Upper lobe of right lung (tissue), 1 donor: ENCODE data around the gene SRGAP3. TPM values are rescaled to one million over a fixed set of nuclear protein-coding genes. Genes with fewer than 3 reads are reported as not detected.
A peak's percentile ranks its signal among the peaks of the same experiment; 100 is the strongest.

Experiments
- ATAC-seq: fragments of 200-7000 bp; cut with Tn5 transposase; one replicate; pipeline ENCODE4 v1.9.1; 2020; ENCODE audit warnings: mild to moderate bottlenecking, moderate library complexity
- DNase-seq: peaks from one replicate; pipeline ENCODE4 v3.0.0-alpha.2; 2020
- H3K27ac ChIP-seq: fragments of 200-600 bp; one replicate; pipeline ENCODE4 v1.8.0; 2022
- H3K27me3 ChIP-seq: fragments of 200-600 bp; one replicate; pipeline ENCODE4 v1.8.0; 2022; ENCODE audit warnings: mild to moderate bottlenecking
- H3K36me3 ChIP-seq: fragments of 200-600 bp; one replicate; pipeline ENCODE4 v1.8.0; 2022
- H3K4me1 ChIP-seq: fragments of 200-600 bp; one replicate; pipeline ENCODE4 v1.8.0; 2022
- H3K4me3 ChIP-seq: fragments of 200-600 bp; one replicate; pipeline ENCODE4 v1.8.0; 2022; ENCODE audit warnings: mild to moderate bottlenecking
- H3K9me3 ChIP-seq: fragments of 200-600 bp; one replicate; pipeline ENCODE4 v1.8.0; 2022
- CTCF ChIP-seq: fragments of 200-600 bp; IDR thresholded peaks from one replicate; pipeline ENCODE4 v1.8.0; 2022; ENCODE audit warnings: antibody characterized with exemption
- intact Hi-C: fragments of 100-400 bp; cut with DNase I; formaldehyde crosslinking; loops from one replicate; pipeline ENCODE4 v1.11.0; 2022
- total RNA-seq: library from RNA; stranded (reverse); fragmentation: NEBNext Ultra II Directional; extraction: Animal tissue kit (Norgen Biotek cat#: 25700); gene quantifications from one replicate; pipeline ENCODE4 v1.2.1, GENCODE V29; 2021
- donor health status: DM: no; HTN: yes; CAD: no; lungs with severe emphysema.

The SRGAP3 gene
- total RNA-seq, 1 donor from 2014 or later: 3.2 TPM

- intact Hi-C loops: no loop called here
- H3K27me3 ChIP-seq: no peaks in the 10 kb centered on the region
- H3K27ac ChIP-seq: no peak overlapping the region
- DNase-seq (no peak), ATAC-seq (no peak)
- no peak for TF ChIP-seq CTCF
- peaks cover 9% of the 10 kb centered on the region for H3K4me1 ChIP-seq
- H3K9me3 ChIP-seq: no peaks in the 10 kb centered on the region
- H3K4me3 ChIP-seq: no peak overlapping the region
- H3K36me3 ChIP-seq: no peaks in the 10 kb centered on the region
Measured at GRCh38 chr3:9035473-9035872, 214.0 kb downstream of the SRGAP3 start.

- DNase-seq (no peak), ATAC-seq (no peak)
- Histone ChIP-seq H3K4me3 (no peak overlapping the region), H3K4me1 (peaks cover 9% of the 10 kb centered on the region), H3K9me3 (no peaks in the 10 kb centered on the region), H3K36me3 (no peaks in the 10 kb centered on the region), H3K27ac (no peak overlapping the region), H3K27me3 (no peaks in the 10 kb centered on the region)
- no peak for TF ChIP-seq CTCF
- intact Hi-C loops: no loop called here
Measured at GRCh38 chr3:9033867-9034266, 215.6 kb downstream of the SRGAP3 start.

GRCh38 chr3:9032231-9032777, 217.1 kb downstream of the SRGAP3 start:
- Histone ChIP-seq H3K9me3 (no peaks in the 10 kb centered on the region), H3K4me3 (no peak overlapping the region), H3K4me1 (peaks cover 18% of the 10 kb centered on the region), H3K27ac (no peak overlapping the region), H3K27me3 (no peaks in the 10 kb centered on the region), H3K36me3 (no peaks in the 10 kb centered on the region)
- no peak for TF ChIP-seq CTCF
- intact Hi-C loops: no loop called here
- ATAC-seq (no peak), DNase-seq (no peak)

GRCh38 chr3:9030034-9030433, 219.4 kb downstream of the SRGAP3 start:
- no peak for TF ChIP-seq CTCF
- intact Hi-C loops: no loop called here

GRCh38 chr3:9028134-9028533, 221.3 kb downstream of the SRGAP3 start:
- ATAC-seq (peak; percentile 82), DNase-seq (peak; percentile 91)
- Histone ChIP-seq H3K4me3 (no peak overlapping the region), H3K36me3 (no peaks in the 10 kb centered on the region), H3K27me3 (no peaks in the 10 kb centered on the region), H3K9me3 (no peaks in the 10 kb centered on the region), H3K4me1 (peaks cover 10% of the 10 kb centered on the region), H3K27ac (no peak overlapping the region)
- intact Hi-C loops: no loop called here
- TF ChIP-seq CTCF: no peak

More at GRCh38 chr3:9030034-9030433, 219.4 kb downstream of the SRGAP3 start:
- H3K4me1 ChIP-seq: peaks cover 10% of the 10 kb centered on the region
- H3K36me3 ChIP-seq: no peaks in the 10 kb centered on the region
- DNase-seq (no peak), ATAC-seq (no peak)
- no peak overlapping the region for H3K27ac ChIP-seq
- no peaks in the 10 kb centered on the region for H3K9me3 ChIP-seq
- H3K4me3 ChIP-seq: no peak overlapping the region
- H3K27me3 ChIP-seq: no peaks in the 10 kb centered on the region
